ENCODE results near the gene CREM.

CREM gene

DNA sequence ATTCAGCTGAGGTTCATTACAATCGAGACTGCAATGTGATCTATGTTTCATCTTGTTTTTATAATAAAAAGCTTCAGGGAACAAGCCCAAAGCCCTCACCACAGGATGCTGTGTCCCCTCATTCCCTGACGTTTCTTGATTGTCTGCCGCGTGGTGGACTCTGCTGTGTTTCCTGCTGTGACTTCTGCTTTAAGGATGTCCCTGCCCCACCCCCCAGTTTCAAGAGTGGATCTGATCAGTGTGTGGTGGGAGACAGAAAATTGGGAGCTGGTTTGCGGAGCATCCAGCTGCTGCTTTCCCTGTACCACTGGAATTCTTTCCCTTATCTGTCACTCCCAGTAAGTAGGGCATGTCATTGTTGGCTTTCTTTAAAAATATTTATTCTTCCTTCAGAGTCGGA lies 86.2 kb downstream of the CREM start:
- no peaks in the 10 kb centered on the region for H3K79me2 ChIP-seq (ENCODE audit: insufficient read depth, low read length)

DNA sequence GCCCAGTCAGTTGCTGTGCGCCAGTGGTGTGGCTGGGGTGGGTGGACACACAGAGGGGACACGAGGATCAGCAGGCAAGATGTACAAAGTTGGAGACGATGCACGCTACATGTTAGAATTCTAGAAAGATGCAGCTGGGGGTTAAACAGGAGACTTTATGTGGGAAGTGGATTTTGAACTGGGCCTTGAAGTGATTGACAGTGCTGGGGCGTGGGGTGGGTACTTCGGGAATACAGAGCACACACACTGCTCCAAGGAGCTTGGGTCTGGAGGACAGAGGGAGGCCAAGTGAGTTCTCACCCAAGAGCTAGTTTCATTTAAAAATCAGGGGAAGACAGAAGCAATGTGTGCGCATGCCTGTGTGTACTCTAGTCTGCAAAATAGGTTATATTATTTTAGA lies 87.1 kb downstream of the CREM start:
- Histone ChIP-seq H4K20me1 (ENCODE audit: low read depth, low read length) (no peaks in the 10 kb centered on the region), H3K9ac (ENCODE audit: low read length) (no peak overlapping the region), H3F3A (ENCODE audit: insufficient read depth) (no peaks in the 10 kb centered on the region), H3K36me3 (ENCODE audit: low read length) (no peaks in the 10 kb centered on the region), H3K27me3 (ENCODE audit: low read length) (no peaks in the 10 kb centered on the region), H3K9me3 (ENCODE audit: insufficient read depth, low read length) (no peaks in the 10 kb centered on the region), H3K4me3 (ENCODE audit: insufficient read depth, low read length, poor library complexity, severe bottlenecking) (no peak overlapping the region), H3K27ac (ENCODE audit: low read depth, low read length) (no peak overlapping the region), H3K9me2 (replicated peaks; ENCODE audit: insufficient read depth, low read length) (no peaks in the 10 kb centered on the region), H3K79me2 (ENCODE audit: insufficient read depth, low read length) (no peaks in the 10 kb centered on the region), H3K4me2 (ENCODE audit: low read depth, low read length, poor library complexity, severe bottlenecking) (no peak overlapping the region), H2AFZ (ENCODE audit: low read depth, low read length, severe bottlenecking) (no peak overlapping the region)
- TF ChIP-seq EZH2phosphoT487 (conservative IDR thresholded peaks at IDR 0.05; ENCODE audit: low read length): no peak
- TF ChIP-seq, protein P1, sequence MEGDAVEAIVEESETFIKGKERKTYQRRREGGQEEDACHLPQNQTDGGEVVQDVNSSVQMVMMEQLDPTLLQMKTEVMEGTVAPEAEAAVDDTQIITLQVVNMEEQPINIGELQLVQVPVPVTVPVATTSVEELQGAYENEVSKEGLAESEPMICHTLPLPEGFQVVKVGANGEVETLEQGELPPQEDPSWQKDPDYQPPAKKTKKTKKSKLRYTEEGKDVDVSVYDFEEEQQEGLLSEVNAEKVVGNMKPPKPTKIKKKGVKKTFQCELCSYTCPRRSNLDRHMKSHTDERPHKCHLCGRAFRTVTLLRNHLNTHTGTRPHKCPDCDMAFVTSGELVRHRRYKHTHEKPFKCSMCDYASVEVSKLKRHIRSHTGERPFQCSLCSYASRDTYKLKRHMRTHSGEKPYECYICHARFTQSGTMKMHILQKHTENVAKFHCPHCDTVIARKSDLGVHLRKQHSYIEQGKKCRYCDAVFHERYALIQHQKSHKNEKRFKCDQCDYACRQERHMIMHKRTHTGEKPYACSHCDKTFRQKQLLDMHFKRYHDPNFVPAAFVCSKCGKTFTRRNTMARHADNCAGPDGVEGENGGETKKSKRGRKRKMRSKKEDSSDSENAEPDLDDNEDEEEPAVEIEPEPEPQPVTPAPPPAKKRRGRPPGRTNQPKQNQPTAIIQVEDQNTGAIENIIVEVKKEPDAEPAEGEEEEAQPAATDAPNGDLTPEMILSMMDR (IDR thresholded peaks at IDR 0.05; ENCODE audit: insufficient read depth, low read length, poor library complexity, severe bottlenecking): no peak

More for the DNA sequence above, 86.2 kb downstream of the CREM start:
- Histone ChIP-seq H3K9me3 (ENCODE audit: insufficient read depth, low read length) (no peaks in the 10 kb centered on the region), H4K20me1 (ENCODE audit: low read depth, low read length) (no peaks in the 10 kb centered on the region), H2AFZ (ENCODE audit: low read depth, low read length, severe bottlenecking) (no peak overlapping the region), H3F3A (ENCODE audit: insufficient read depth) (no peaks in the 10 kb centered on the region), H3K27me3 (ENCODE audit: low read length) (no peaks in the 10 kb centered on the region), H3K4me3 (ENCODE audit: insufficient read depth, low read length, poor library complexity, severe bottlenecking) (no peak overlapping the region), H3K4me2 (ENCODE audit: low read depth, low read length, poor library complexity, severe bottlenecking) (no peak overlapping the region), H3K27ac (ENCODE audit: low read depth, low read length) (no peak overlapping the region), H3K9me2 (replicated peaks; ENCODE audit: insufficient read depth, low read length) (no peaks in the 10 kb centered on the region), H3K9ac (ENCODE audit: low read length) (no peak overlapping the region), H3K36me3 (ENCODE audit: low read length) (no peaks in the 10 kb centered on the region)
- no peak for TF ChIP-seq EZH2phosphoT487 (conservative IDR thresholded peaks at IDR 0.05; ENCODE audit: low read length)
- TF ChIP-seq, protein P1 (IDR thresholded peaks at IDR 0.05; ENCODE audit: insufficient read depth, low read length, poor library complexity, severe bottlenecking): no peak

DNA sequence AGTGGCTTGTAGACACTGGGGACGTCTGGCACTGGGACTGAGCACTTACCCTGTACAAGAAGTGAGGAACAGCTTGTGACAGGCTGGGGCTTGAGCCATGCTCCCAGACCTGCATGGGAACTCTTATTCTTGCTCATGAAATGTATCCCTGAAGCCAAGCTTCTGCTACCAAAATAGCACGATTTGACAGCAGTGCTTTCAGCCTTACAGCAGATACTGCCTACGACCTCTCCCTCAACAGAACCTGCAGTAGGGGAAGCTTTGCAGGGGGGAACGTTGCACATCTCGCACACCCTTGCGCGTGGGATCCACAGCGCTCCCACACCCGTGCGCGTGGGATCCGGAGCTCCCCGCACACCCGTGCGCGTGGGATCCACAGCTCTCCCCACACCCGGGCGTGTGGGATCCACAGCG lies 88.0 kb downstream of the CREM start:
- Histone ChIP-seq H3K4me3 (ENCODE audit: insufficient read depth, low read length, poor library complexity, severe bottlenecking) (no peak overlapping the region), H3K36me3 (ENCODE audit: low read length) (no peaks in the 10 kb centered on the region), H3K27me3 (ENCODE audit: low read length) (no peaks in the 10 kb centered on the region), H3K9me3 (ENCODE audit: insufficient read depth, low read length) (no peaks in the 10 kb centered on the region), H3K9ac (ENCODE audit: low read length) (no peak overlapping the region), H3K79me2 (ENCODE audit: insufficient read depth, low read length) (no peaks in the 10 kb centered on the region), H3F3A (ENCODE audit: insufficient read depth) (no peaks in the 10 kb centered on the region), H3K27ac (ENCODE audit: low read depth, low read length) (no peak overlapping the region), H3K9me2 (replicated peaks; ENCODE audit: insufficient read depth, low read length) (no peaks in the 10 kb centered on the region), H4K20me1 (ENCODE audit: low read depth, low read length) (no peaks in the 10 kb centered on the region), H3K4me2 (ENCODE audit: low read depth, low read length, poor library complexity, severe bottlenecking) (no peak overlapping the region), H2AFZ (ENCODE audit: low read depth, low read length, severe bottlenecking) (no peak overlapping the region)
- TF ChIP-seq, protein P1 (IDR thresholded peaks at IDR 0.05; ENCODE audit: insufficient read depth, low read length, poor library complexity, severe bottlenecking): no peak
- no peak for TF ChIP-seq EZH2phosphoT487 (conservative IDR thresholded peaks at IDR 0.05; ENCODE audit: low read length)
